WTC11 (cell line): ENCODE data around the gene FUT2. TPM values are rescaled to one million over a fixed set of nuclear protein-coding genes. Genes with fewer than 3 reads are reported as not detected.
A peak's percentile ranks its signal among the peaks of the same experiment; 100 is the strongest.
"Not testable (repeated sequence)": the region's sequence is repeated elsewhere in the genome, so short reads cannot be mapped to it uniquely, and the experiment has no call there.

Experiments
- ATAC-seq: fragments of 200-7000 bp; cut with Tn5 transposase; 2 replicates; pipeline ENCODE4 v1.10.0; 2021; ENCODE audit warnings: mild to moderate bottlenecking, moderate library complexity
- CTCF ChIA-PET: fragments of 300-600 bp; sonication (Branson Sonifier 250); formaldehyde crosslinking; loops from one replicate; lab custom pipeline; 2021; ENCODE audit warnings: antibody characterized with exemption; lab: Charles Lee
- POLR2A ChIA-PET: fragments of 350-600 bp; sonication (Branson Sonifier 250); formaldehyde crosslinking; loops from one replicate; lab custom pipeline; 2021; ENCODE audit warnings: antibody characterized with exemption; lab: Charles Lee
- DNase-seq: peaks from one replicate; pipeline ENCODE4 v3.0.0; 2021; ENCODE audit warnings: low spot score
- H3K27ac Mint-ChIP-seq: 2 replicates; pipeline ENCODE4 v1.8.0; 2021; ENCODE audit warnings: mixed read lengths
- H3K27me3 Mint-ChIP-seq: 2 replicates; pipeline ENCODE4 v1.8.0; 2021; ENCODE audit warnings: low read depth, mild to moderate bottlenecking, moderate library complexity, mixed read lengths
- H3K36me3 Mint-ChIP-seq: 2 replicates; pipeline ENCODE4 v1.8.0; 2021; ENCODE audit warnings: mixed read lengths
- H3K4me1 Mint-ChIP-seq: 2 replicates; pipeline ENCODE4 v1.8.0; 2022; ENCODE audit warnings: mixed read lengths
- H3K4me3 Mint-ChIP-seq: 2 replicates; pipeline ENCODE4 v1.8.0; 2021; ENCODE audit warnings: mild to moderate bottlenecking, moderate library complexity, mixed read lengths
- H3K9me3 Mint-ChIP-seq: 2 replicates; pipeline ENCODE4 v1.8.0; 2021; ENCODE audit warnings: mixed read lengths
- NR1H2 ChIP-seq: sonication (generic); formaldehyde crosslinking; IDR thresholded peaks from 2 replicates; pipeline ENCODE4 v1.9.0; 2021; ENCODE audit warnings: mild to moderate bottlenecking, moderate library complexity, missing genetic modification reagents
- NR3C1 ChIP-seq: sonication (generic); formaldehyde crosslinking; conservative IDR thresholded peaks from 2 replicates; pipeline ENCODE4 v1.8.1; 2023; ENCODE audit warnings: low read depth, mild to moderate bottlenecking, missing genetic modification reagents
- RORB ChIP-seq: fragments of 250-450 bp; sonication (Bioruptor Pico); IDR thresholded peaks from 2 replicates; pipeline ENCODE4 v1.9.0; 2021; ENCODE audit warnings: mild to moderate bottlenecking
- ZBTB21 ChIP-seq: sonication (generic); formaldehyde crosslinking; IDR thresholded peaks from 2 replicates; pipeline ENCODE4 v1.8.1; 2023; ENCODE audit warnings: mild to moderate bottlenecking, missing genetic modification reagents, borderline replicate concordance
- ZNF121 ChIP-seq: sonication (generic); formaldehyde crosslinking; IDR thresholded peaks from 2 replicates; pipeline ENCODE4 v1.8.0; 2023; ENCODE audit warnings: missing genetic modification reagents
- total RNA-seq: library from RNA; stranded (reverse); gene quantifications from 3 replicates; pipeline ENCODE4 v1.2.3, GENCODE V29; 2021
- TF ChIP-seq, protein P1 (sequence below): sonication (generic); formaldehyde crosslinking; IDR thresholded peaks from 2 replicates; pipeline ENCODE4 v1.8.1; 2022; ENCODE audit warnings: missing genetic modification reagents, borderline replicate concordance
- TF ChIP-seq, protein P2 (sequence below): fragments of 250-450 bp; sonication (Bioruptor Pico); conservative IDR thresholded peaks from 2 replicates; pipeline ENCODE4 v1.9.0; 2021; ENCODE audit warnings: mild to moderate bottlenecking
- TF ChIP-seq, protein P3 (sequence below): sonication (generic); formaldehyde crosslinking; IDR thresholded peaks from 2 replicates; pipeline ENCODE4 v1.8.0; 2023; ENCODE audit warnings: missing genetic modification reagents, mild to moderate bottlenecking, borderline replicate concordance

The FUT2 gene
- total RNA-seq, 1 experiment from 2014 or later, result 5.9 TPM

DNA sequence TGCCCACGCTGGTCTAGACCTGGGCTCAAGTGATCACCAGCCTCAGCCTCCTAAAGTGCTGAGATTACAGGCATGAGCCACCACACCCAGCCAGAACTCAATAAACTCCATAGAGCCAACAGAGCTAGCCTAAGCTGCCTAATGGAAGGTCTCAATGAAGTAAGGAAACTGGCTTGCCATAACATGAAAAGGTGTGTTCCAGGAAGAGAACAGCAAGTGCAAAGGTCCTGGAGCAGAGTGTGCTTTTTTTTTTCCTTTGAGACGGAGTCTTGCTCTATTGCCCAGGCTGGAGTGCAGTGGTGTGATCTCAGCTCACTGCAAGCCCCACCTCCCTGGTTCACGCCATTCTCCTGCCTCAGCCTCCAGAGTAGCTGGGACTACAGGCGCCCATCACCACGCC, 37.9 kb upstream of the FUT2 start:
- POLR2A ChIA-PET, H3K36me3 Mint-ChIP-seq: not testable (repeated sequence)
- TF ChIP-seq ZNF121 (CRISPR knock-in tag), result 0 out of 2 replicates have a peak, but pooled peaks have one; percentile 23
- TF ChIP-seq, all 79 proteins: peak for 1; not testable (repeated sequence) for 78
- Mint-ChIP-seq H3K4me1 (peaks cover 16% of the 10 kb centered on the region), H3K27me3 (peaks cover 20% of the 10 kb centered on the region)
- CTCF ChIA-PET, result interaction anchor here (1.0 to 1.6 kb wide), 3 partner anchors 12 to 138 kb away, joined by 4 to 7 read pairs (median 5); partner anchors contain the start of gene CA11
- DNase-seq, H3K4me3 Mint-ChIP-seq, H3K9me3 Mint-ChIP-seq, ATAC-seq, H3K27ac Mint-ChIP-seq: not testable (repeated sequence)

- ATAC-seq (no peak), DNase-seq (no peak)
- ChIA-PET POLR2A (no interaction called here), CTCF (no interaction called here)
- peaks cover 16% of the 10 kb centered on the region for H3K4me1 Mint-ChIP-seq
- 0 out of 2 replicates have a peak, but pooled peaks have one; percentile 27 for TF ChIP-seq ZNF121 (CRISPR knock-in tag)
- TF ChIP-seq NR1H2 (CRISPR knock-in tag), result no peak
- TF ChIP-seq ZBTB21 (CRISPR knock-in tag), result no peak
- H3K4me3 Mint-ChIP-seq, result no peak overlapping the region
- H3K9me3 Mint-ChIP-seq, result peaks cover 6% of the 10 kb centered on the region
- H3K27me3 Mint-ChIP-seq, result peaks cover 23% of the 10 kb centered on the region
- no peak overlapping the region for H3K27ac Mint-ChIP-seq
- H3K36me3 Mint-ChIP-seq, result peaks cover 6% of the 10 kb centered on the region
These were observed 37.3 kb upstream of the FUT2 start for GRCh38 chr19:48658483-48658882.

- Mint-ChIP-seq H3K4me3 (no peak overlapping the region), H3K4me1 (peaks cover 9% of the 10 kb centered on the region), H3K27me3 (peaks cover 23% of the 10 kb centered on the region), H3K36me3 (peaks cover 6% of the 10 kb centered on the region)
- ChIA-PET POLR2A (no interaction called here), CTCF (no interaction called here)
- no peak for ATAC-seq
- DNase-seq, result no peak
- TF ChIP-seq NR3C1 (CRISPR knock-in tag) (no peak), RORB (CRISPR knock-in tag) (no peak)
- TF ChIP-seq, protein P1, sequence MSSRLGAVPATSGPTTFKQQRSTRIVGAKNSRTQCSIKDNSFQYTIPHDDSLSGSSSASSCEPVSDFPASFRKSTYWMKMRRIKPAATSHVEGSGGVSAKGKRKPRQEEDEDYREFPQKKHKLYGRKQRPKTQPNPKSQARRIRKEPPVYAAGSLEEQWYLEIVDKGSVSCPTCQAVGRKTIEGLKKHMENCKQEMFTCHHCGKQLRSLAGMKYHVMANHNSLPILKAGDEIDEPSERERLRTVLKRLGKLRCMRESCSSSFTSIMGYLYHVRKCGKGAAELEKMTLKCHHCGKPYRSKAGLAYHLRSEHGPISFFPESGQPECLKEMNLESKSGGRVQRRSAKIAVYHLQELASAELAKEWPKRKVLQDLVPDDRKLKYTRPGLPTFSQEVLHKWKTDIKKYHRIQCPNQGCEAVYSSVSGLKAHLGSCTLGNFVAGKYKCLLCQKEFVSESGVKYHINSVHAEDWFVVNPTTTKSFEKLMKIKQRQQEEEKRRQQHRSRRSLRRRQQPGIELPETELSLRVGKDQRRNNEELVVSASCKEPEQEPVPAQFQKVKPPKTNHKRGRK (CRISPR knock-in tag), result no peak
- TF ChIP-seq, protein P2, sequence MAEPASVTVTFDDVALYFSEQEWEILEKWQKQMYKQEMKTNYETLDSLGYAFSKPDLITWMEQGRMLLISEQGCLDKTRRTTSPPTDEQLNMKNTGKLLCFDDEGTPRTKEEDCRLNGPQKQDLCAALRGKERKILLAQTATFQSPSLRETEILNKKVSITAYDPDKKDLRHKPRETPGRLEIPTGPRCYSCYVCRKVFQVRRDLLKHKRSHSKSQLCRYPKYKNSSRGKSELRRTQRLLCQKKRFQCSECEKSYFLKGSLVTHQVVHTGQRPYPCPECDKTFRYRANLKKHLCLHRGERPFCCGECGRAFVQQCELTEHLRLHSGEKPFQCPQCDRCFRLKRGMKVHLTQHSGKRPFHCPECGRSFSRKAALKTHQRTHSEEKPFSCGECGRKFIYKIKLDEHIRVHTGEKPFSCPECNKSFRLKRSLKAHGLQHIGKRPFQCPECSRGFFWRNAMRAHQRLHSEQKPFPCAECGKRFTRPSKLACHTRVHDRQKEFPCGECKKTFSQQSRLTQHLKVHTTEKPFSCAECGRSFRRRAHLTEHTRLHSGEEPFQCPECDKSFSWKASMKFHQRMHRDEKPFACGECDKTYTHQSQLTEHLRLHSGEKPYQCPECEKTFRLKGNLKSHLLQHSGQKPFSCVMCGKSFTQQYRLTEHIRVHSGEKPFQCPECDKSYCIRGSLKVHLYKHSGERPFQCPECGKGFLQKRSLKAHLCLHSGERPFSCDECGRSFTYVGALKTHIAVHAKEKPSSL, result no peak
- TF ChIP-seq, protein P3, sequence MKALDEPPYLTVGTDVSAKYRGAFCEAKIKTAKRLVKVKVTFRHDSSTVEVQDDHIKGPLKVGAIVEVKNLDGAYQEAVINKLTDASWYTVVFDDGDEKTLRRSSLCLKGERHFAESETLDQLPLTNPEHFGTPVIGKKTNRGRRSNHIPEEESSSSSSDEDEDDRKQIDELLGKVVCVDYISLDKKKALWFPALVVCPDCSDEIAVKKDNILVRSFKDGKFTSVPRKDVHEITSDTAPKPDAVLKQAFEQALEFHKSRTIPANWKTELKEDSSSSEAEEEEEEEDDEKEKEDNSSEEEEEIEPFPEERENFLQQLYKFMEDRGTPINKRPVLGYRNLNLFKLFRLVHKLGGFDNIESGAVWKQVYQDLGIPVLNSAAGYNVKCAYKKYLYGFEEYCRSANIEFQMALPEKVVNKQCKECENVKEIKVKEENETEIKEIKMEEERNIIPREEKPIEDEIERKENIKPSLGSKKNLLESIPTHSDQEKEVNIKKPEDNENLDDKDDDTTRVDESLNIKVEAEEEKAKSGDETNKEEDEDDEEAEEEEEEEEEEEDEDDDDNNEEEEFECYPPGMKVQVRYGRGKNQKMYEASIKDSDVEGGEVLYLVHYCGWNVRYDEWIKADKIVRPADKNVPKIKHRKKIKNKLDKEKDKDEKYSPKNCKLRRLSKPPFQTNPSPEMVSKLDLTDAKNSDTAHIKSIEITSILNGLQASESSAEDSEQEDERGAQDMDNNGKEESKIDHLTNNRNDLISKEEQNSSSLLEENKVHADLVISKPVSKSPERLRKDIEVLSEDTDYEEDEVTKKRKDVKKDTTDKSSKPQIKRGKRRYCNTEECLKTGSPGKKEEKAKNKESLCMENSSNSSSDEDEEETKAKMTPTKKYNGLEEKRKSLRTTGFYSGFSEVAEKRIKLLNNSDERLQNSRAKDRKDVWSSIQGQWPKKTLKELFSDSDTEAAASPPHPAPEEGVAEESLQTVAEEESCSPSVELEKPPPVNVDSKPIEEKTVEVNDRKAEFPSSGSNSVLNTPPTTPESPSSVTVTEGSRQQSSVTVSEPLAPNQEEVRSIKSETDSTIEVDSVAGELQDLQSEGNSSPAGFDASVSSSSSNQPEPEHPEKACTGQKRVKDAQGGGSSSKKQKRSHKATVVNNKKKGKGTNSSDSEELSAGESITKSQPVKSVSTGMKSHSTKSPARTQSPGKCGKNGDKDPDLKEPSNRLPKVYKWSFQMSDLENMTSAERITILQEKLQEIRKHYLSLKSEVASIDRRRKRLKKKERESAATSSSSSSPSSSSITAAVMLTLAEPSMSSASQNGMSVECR (CRISPR knock-in tag), result no peak
- TF ChIP-seq, all 79 proteins: peak for 0
- Mint-ChIP-seq H3K9me3 (peaks cover 6% of the 10 kb centered on the region), H3K27ac (no peak overlapping the region)
These were observed 36.0 kb upstream of the FUT2 start for GRCh38 chr19:48659768-48660167.
